COR-L47 (cell line): ENCODE measurements around the gene DPH3.

Source experiments
- DNase-seq: peaks from one replicate; lab custom pipeline; 2025; lab: John Stamatoyannopoulos, UW

The DPH3 gene

GRCh38 chr3:16290827-16291196 lies 26.1 kb upstream of the DPH3 start:
- no peak for DNase-seq

- DNase-seq: peak; percentile 16
Measured at GRCh38 chr3:16290007-16290826, 25.5 kb upstream of the DPH3 start.

GRCh38 chr3:16289144-16289889 lies 24.6 kb upstream of the DPH3 start:
- no peak for DNase-seq

GRCh38 chr3:16288664-16289063 lies 23.9 kb upstream of the DPH3 start:
- no peak for DNase-seq

- no peak for DNase-seq
Measured at GRCh38 chr3:16286751-16287543, 22.2 kb upstream of the DPH3 start.

GRCh38 chr3:16286161-16286560 lies 21.4 kb upstream of the DPH3 start:
- DNase-seq: no peak

GRCh38 chr3:16284633-16285032 lies 19.9 kb upstream of the DPH3 start:
- DNase-seq: no peak

- DNase-seq: no peak
Measured at GRCh38 chr3:16280671-16281070, 15.9 kb upstream of the DPH3 start.

GRCh38 chr3:16279010-16279801 lies 14.5 kb upstream of the DPH3 start:
- no peak for DNase-seq

- no peak for DNase-seq
Measured at GRCh38 chr3:16277471-16277870, 12.7 kb upstream of the DPH3 start.

- no peak for DNase-seq
Measured at GRCh38 chr3:16273867-16274266, 9.1 kb upstream of the DPH3 start.

- no peak for DNase-seq
Measured at GRCh38 chr3:16272588-16272987, 7.8 kb upstream of the DPH3 start.

- DNase-seq: no peak
Measured at GRCh38 chr3:16270855-16271254, 6.1 kb upstream of the DPH3 start.

GRCh38 chr3:16266714-16267113 lies 2.0 kb upstream of the DPH3 start:
- DNase-seq: no peak

GRCh38 chr3:16265455-16265786 lies 678 bp upstream of the DPH3 start:
- no peak for DNase-seq

- no peak for DNase-seq
Measured at GRCh38 chr3:16264174-16264707, 502 bp downstream of the DPH3 start.

- DNase-seq: no peak
Measured at GRCh38 chr3:16262174-16262573, 2.6 kb downstream of the DPH3 start.

GRCh38 chr3:16260046-16260445 lies 4.7 kb downstream of the DPH3 start:
- DNase-seq: no peak

- DNase-seq: no peak
Measured at GRCh38 chr3:16258866-16259265, 5.9 kb downstream of the DPH3 start.

- no peak for DNase-seq
Measured at GRCh38 chr3:16258177-16258576, 6.6 kb downstream of the DPH3 start.

- DNase-seq: no peak
Measured at GRCh38 chr3:16257309-16257708, 7.4 kb downstream of the DPH3 start.

- DNase-seq: peak; percentile 89
Measured at GRCh38 chr3:16255726-16256125, 9.0 kb downstream of the DPH3 start.
